ENCODE measurements around the gene SATB1.

DNA sequence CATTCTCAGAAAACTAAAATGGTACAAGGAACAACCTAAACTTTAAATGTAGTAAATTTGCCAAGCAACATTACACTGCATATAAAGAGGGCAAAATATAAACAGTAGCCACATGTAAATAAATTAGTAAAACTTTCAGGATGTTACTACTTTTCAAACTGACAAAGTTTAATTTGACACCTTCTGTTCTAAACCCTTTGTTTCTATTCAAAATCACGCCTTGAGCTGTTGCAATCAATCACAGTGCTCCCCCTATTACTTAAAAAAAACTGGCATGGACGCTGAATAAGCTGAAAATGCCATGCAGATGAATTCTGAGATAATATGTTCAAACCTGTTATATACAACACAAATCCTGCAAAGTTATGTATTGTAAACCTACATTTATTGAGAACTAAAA, 69.3 kb downstream of the SATB1 start:
- TF ChIP-seq, protein P1, sequence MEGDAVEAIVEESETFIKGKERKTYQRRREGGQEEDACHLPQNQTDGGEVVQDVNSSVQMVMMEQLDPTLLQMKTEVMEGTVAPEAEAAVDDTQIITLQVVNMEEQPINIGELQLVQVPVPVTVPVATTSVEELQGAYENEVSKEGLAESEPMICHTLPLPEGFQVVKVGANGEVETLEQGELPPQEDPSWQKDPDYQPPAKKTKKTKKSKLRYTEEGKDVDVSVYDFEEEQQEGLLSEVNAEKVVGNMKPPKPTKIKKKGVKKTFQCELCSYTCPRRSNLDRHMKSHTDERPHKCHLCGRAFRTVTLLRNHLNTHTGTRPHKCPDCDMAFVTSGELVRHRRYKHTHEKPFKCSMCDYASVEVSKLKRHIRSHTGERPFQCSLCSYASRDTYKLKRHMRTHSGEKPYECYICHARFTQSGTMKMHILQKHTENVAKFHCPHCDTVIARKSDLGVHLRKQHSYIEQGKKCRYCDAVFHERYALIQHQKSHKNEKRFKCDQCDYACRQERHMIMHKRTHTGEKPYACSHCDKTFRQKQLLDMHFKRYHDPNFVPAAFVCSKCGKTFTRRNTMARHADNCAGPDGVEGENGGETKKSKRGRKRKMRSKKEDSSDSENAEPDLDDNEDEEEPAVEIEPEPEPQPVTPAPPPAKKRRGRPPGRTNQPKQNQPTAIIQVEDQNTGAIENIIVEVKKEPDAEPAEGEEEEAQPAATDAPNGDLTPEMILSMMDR (conservative IDR thresholded peaks at IDR 0.05; ENCODE audit: low read depth in 2 of 2): no peak
- no peak for TF ChIP-seq EZH2phosphoT487 (IDR thresholded peaks at IDR 0.05; ENCODE audit: unreplicated experiment)
